NCI-H1417 treated with DMSO at 0.1 percent for 48 hours (cell line): ENCODE results near the gene PUDP.
"Not testable (repeated sequence)": the region's sequence is repeated elsewhere in the genome, so short reads cannot be mapped to it uniquely, and the experiment has no call there.

ENCODE experiments used
- DNase-seq: peaks from one replicate; lab custom pipeline; 2025; lab: John Stamatoyannopoulos, UW

PUDP gene

DNA sequence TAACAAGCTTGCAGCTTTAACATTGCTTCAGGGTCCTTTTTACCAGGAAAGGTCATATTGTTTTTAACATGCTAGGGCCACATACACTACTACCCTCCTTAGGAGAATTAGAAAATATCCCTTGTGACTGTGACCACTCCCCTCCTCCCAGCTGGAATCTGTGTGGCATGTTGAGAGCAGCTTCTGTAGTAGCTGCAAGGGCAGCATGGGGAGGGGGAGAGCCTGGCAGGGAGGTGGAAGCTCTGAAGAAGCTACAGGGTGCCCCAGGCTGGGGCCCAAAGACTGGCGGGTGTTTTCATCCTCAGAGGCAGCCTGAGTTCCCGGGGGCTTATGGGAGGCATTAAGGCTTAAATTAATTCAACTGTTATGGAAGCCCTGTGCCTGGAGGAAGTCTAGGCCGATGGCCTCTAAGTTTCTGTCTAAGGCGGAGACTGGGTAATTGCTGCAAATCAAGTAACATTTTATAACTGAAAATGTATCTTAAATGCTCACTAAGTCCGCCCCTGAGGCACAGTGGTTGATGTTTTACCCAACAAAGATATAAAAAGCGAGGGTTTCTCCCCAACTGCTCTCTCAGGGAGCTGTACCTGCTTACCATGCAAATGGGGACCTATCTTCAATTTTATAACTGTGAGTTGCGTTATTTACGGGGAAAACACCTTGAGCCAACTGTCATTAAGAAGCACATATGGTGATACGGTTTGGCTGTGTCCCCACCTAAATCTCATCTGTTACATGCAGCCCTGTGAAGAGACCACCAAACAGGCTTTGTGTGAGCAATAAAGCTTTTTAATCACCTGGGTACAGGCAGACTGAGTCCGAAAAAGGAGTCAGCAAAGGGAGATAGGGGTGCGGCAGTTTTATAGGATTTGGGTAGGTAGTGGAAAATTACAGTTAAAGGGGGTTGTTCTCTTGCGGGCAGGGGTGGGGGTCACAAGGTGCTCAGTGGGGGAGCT, 37.8 kb downstream of the PUDP start:
- DNase-seq, result no peak

DNA sequence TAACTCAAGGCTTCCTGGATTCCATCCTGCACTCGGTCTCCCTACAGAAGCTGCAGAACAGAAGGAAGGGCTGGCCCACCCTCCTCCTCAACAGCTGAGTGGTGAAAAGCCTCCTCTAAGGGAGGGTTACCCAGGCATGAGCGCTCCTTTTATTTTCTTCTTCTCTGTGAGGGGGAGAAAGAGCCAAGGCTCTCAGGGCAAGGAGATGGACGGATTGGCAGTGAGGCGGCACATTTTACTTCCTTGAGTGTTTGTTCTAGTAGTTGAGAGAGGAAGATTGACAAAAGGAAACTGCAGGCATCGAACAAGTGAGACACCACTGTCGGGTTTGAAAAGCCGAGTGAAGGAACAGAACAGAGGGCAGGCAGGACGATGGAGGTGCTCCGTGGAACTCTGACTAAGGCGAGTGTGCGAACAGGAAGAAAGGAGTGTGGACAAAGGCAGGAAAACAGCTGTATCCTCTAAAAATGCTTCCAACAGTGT, 38.9 kb downstream of the PUDP start:
- DNase-seq, result no peak

DNA sequence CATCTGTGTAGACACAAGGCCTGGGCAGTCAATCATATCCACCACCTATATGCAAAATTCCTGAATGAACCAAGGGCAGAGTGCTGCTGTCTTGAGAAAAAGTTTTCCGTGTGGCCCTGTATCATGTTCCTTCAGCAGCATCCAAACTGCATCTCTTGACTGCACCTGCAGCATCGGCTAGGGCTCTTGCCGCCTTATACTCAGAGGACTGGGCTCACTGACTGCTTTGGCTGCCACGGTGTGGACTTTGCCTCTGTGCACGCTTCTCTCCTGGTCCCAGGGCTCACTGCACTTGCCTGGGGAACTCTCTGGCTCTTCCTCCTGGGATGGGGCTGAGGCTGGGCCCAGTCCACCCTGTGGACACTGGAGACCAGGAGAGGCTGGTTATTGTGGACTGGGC, 39.9 kb downstream of the PUDP start:
- no peak for DNase-seq

DNA sequence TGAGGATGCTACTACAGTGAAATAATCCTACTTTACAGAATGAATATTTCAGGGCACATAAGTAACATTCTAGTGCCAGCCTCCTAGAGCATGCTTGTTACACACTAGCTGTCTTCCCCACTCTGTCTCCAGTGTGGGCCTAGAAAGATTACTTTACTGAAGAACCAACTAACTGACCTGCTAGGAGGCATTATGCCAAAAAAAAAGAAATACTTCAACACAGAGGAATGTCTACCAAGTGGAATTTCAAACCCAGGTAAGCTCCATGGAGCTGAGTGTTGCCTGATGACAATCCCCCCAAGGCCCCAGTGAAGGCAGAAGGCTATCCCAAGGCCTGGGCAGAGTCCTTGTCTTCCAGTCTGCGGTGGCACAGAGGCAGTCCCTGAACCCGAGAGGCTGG, 41.3 kb downstream of the PUDP start:
- DNase-seq, result no peak

DNA sequence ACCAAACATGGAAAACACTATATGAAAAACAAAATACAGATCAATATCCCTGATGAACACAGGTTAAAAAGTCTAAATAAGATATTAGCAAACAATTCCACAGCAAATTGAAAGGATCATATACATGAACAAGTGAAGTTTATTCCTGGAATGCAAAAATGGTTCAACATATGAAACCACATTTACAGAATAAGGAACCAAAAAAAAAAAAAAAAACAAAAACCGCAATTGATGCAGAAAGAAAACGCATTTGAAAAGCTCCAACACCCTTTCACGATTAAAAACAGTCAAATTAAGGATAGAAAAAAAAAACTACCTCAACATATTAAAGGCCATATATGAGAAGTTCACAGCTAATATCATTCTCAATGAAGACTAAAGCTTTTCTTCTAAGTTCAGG, 45.8 kb downstream of the PUDP start:
- no peak for DNase-seq

DNA sequence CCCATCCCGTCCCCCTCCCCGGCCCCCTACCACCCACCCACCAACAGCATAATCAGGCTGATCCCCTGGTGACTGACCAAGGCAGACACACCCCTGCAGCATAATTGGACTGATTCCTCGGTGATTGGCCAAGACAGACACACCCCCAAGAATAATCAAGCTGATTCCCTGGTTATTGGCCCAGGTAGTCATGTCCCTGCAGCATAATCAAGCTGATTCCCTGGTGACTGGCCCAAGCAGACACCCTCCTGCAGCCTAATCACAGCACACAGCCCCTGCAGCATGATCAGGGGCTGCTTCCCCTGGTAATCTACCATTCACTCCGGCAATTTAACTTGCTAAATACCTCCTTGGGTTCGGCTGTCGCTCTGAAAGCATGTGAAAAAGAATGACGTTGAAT, 47.9 kb downstream of the PUDP start:
- DNase-seq, result no peak

DNA sequence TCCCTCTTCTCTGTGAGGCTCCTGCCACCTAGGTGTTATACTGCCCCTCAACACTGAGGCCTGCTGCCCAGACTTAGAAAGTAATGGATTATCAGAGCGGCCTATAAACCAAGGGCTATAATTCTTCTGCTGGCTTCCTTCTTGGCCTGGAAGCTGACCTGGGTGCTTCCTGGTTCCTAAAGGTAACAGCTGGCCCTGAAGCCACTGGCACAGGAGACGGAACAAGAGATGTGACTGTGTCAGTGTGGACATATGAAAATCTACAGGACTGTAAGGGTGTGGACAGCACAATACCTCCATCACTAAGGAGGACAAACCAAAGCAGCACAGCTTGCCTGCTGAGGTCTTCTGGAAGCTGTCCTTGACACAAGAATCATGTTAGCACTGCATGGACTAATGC, 52.3 kb downstream of the PUDP start:
- DNase-seq, result not testable (repeated sequence)

DNA sequence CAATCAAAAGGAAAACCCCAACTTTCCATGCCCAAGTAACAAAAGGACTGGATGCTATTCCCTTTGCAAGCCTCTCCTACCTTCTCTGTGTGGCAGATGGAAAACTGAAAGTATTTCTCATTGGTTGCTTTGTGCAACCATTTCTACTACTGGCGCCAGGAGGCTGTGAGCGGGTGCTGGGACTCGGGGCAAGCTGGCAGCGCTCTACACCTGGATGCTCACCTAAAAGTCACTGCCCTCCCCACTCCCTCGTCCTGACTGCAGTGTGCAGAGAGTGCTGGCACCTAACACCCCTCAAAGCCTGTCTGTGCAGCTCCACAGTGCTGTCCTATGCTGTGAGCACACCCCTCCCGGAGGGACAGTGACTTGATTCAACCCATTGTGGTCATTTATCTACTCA, 54.6 kb downstream of the PUDP start:
- DNase-seq, result no peak

DNA sequence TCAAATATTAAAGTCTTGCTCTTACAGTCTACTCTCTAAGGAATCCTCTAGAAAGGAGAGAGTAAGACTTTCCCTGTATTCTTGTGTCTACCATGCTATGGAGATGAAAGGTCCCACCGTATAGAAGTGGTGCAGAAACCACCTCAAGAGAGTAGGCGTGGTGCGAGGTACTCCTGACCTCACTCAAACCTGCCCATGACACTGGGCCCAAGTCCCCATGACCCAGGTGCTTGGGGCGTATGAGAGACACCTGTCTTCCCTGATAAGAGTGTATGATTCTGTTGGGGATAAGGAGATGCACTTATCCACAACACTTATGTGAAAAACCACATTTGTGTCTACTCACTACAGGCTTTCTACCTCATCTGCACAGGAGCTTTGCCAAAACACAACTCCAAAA, 55.4 kb downstream of the PUDP start:
- DNase-seq, result no peak

DNA sequence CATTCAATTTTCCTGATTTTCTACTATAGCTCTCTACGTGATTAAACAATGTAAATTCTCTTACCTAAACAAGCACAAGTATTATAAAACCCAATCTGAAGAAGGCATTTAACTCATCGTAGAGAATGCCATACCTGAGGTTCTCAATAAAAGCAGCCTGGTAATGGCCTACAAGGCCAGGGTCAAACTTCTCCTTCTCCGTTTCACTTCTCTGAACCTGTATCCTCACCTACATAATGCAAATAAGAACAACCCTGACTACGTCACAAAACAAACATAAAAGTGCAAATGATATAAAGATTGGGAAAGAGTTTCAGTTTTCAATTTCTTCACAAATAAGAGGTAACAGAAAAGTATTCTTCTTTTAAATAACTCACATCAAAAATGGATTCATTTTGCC, 56.0 kb downstream of the PUDP start:
- DNase-seq, result no peak

DNA sequence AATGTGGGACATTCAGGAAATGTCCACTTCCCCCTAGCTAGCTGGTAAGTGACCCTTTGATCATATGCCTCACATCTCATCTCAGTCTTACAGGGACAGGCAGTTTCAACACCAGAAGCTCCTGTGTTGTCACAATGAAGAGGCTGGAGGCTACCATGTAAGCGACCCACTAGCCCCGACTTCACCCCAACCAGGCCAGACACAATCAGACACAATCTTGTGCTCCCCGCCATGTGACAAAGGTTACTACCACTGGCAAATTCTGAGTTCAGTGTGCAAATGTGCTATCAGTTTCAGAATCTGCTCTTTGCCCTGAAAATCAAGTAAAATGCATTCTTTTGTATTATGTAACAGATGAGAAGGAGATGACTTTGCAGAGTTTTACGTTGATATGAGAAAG, 57.3 kb downstream of the PUDP start:
- no peak for DNase-seq

DNA sequence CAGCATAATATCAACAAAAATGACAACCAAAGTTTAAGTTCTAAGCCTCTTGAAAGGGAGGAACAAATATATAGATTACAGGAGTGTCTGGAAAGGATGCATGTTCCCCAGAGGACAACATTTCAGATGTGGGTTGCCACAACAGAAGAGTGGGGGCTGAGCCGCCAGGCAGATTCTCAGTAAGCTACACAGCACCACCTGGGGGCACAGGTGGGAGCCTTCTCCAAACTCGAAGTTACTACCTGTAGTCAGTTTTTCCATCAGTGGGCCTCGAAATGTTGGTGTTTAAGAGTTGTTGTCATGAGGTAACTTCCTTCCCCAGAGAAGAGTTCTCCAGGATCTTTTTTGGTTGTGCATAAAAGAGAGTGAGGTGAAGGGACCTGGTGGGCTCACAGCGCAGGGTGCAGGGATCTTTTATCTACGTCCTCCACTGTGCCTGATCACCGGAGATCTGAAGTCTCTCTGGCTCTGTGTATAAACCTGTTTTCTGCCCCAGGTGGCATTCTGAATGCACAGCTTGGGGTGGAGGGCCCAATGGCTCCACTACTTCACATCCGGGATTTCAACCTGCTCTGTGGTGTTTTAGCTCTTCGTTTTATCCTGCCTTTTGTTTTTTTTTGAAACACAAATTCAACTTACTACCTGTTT, 58.9 kb downstream of the PUDP start:
- DNase-seq, result no peak

DNA sequence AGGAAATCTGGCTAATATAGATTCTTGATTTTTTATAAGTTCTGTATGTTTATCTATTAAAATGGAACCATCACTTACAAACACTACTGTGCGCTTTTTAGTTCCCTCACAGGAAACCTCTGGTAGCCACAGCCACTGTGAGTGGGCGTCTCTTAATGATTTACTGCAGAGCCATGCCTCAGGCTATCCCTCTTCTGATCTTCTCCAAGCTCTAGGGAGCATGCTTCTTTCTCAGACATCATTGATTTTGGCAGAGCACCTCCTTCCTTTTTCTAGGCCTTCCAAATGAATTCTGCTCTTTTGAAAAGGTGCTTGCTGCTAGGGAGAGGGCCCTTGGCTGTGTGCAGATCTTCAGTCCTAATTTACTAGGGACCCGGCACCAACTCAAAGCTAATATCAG, 61.6 kb downstream of the PUDP start:
- no peak for DNase-seq

DNA sequence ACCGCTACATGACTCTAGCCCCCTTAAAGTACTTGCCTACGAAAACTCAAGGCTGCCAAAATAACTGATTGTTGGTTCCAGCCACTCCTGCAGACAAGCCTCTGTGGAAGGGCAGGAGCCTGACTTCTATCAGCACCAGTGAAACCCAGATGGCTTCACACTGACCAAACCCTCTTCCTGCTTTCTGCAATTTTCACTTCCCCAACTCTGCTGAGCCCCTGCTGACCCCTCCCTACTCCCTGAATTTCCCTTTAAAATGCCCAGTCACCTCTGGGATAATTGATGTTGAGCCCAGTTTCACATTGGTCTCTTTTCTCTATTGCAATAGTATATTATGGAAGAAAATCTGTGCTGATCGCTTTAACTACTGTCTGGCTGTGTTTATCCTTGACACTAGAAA, 62.1 kb downstream of the PUDP start:
- DNase-seq, result no peak

DNA sequence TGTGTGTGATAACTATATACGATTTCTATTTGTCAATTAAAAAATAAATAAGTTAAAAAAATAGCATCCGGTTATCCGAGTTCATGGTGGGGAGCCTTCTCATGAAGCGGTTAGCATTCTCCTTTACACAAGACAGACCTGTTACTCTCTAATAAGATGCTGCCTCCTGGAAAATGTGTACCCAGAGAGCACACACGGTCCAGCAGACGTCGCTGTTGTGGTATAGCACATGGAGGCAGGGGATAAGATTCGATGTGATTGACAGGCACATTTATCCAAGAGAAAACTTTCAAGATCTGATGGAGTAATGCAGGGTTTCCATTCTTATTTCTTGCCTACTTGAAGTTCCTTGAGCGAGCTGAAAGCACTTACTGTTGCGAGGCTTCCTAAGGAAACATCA, 63.1 kb downstream of the PUDP start:
- DNase-seq, result no peak

DNA sequence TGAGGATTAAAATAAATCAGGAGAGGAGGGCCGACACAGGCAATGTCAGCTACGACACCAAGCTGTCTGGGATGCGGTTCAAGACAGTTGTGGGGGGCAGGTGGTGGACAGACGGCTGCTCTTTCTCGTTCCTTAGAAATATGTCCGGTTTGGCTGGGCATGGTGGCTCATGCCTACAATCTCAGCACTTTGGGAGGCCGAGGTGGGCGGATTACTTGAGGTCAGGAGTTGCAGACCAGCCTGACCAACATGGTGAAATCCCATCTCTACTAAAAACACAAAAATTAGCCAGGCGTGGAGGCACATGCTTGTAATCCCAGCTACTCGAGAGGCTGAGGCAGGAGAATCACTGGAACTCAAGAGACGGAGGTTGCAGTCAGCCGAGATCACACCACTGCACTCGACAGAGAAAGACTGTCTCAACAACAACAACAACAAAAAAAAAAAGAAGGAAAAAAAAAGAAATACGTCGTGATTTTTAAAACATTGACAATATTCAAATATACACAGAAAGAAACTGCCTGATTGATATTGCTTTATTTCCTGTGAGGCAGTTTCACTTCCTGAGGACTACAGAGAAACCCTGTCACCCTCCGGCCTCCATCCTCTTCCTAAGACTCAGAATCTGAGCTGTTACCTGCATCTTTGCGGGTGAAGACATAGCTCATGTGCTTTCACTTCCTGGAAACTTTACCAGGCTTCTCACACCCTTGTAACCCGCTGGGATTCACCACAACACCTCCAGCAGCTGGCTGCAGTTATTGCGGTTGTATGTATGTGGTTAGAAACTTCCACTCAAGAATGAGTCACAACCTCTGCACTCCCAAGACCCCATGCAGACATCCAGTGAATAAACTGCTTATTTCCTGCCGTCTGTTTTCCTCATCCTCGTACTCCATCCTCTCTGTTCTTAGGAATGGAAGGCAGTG, 64.2 kb downstream of the PUDP start:
- no peak for DNase-seq

DNA sequence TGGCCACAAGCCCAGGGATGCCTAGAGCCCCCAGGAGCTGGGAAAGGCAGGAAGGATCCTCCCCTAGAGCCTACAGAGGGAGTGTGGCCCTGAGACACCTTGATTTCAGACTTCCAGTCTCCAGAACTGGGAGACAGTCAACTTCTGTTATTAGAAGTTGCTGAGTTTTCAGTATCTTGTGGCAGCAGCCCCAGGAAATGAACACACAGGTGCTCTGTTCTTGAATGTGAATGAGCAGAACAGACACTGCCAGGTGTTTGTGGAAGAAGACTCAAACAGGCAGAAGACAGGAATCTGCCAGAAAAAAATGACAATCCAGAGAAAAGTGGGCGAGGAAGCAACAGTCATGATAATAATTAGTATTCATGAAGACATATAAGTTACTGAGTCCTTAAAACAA, 64.9 kb downstream of the PUDP start:
- DNase-seq, result no peak

DNA sequence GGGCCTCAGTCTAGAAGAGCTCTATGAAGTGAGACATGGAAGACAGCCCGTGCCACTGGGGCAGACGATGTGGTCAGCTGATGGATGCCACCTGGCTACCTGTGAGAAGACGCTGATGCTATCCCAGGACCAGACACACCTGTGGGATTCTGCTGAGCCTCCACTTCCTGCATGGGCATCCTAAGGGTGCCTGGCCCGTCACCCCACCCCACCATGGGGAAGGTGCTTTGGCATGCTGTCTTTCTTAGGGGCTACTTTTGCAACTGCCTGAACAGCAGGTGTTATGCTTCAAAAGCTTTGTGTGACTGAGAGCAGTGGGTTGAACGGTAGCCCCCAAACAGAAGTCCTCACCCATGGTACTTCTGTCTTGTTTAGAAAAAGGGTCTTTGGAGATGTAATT, 65.4 kb downstream of the PUDP start:
- DNase-seq, result no peak

DNA sequence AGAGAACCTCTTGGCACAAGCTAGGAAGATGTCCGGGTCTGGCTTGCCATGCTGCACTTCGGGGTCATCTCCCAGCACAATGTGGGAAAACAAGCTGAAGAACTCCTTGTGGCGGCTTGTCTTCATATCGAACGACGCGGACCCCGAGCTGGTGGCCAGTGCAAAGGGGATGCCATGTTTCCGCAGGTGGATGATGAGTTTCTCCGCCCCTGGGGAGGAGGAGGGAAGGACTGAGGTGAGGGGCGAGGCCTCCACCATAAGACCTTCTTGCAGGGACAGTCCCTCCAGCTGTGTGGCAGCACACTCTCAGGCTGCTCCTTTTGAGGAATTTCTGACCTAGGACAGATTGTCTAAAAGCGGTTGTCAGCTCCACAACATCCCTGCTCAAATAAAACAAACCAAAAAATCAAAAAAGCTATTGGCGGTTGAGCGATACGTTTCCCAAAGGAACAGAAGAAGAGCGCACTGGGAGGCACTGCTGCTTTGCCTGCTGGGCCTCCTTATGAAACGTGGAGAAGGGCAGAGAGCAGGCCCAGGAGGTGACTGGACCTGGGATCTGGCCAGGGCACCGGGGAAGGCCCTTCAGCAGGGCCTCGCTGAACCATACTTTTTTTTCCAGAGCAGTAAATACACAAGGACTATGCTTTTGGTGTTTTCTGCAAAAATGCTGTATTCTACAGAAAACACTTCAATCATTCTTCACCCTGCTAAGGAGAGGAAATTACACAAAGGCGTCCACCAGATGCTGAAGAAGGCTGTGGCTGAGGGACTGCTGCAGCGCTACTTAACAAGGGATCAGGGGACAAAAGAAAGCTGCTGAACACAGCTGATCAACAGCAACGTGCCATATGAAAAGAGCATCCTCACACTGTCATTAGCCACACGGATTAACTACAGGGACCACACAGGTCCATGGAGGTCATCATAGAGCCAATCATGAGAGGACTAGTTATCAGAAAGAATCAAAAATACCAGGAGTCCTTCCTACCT, 70.4 kb downstream of the PUDP start:
- no peak for DNase-seq

DNA sequence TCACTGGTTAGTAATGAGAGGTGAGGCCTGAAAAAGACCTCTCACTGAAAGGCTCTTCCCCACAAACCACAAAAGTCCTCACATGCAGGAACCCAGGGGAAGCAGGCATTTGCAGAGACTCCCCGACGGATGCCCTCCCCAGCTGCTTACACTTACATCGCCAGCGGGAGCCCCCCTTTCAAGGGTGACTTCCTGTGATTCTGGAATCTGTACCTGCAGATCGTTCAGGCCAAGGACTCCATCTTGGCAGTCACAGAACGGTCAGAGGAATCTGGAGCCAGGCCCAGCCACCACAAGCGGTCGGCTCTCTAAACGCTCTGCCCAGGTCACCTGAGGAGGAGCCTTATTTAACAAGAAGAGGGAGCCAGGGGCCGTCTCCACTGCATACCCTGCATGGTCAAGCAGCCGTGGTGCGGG, 71.7 kb downstream of the PUDP start:
- DNase-seq, result no peak

DNA sequence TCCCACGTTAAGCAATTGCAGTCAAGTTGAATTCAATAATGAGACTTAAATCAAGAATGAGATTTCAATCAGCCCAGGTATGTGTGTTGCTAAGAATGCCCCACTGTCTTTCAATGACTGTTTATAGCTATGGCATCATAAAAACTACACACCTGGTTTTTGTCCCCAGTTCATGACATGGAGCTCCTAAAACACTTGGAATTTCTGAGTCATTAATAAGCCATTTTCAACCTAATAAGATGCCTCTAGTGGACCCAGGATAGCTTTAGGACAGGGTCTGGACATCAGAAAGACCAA, 73.1 kb downstream of the PUDP start:
- no peak for DNase-seq
